GM19023 (cell line): Measurements from ENCODE around the gene SKAP1.

ENCODE experiments used
- ATAC-seq: cut with Tn5 transposase; IDR thresholded peaks from one replicate; pipeline ENCODE4 v1.9.1; 2021; ENCODE audit warnings: mild to moderate bottlenecking, moderate library complexity; ENCODE audit not compliant: unreplicated experiment

Gene SKAP1

GRCh38 chr17:48429638-48430586 is at the start of gene SKAP1:
Gene SKAP1 (minus strand): TSS chr17:48430214.
- ATAC-seq: peak; percentile 75

- no peak for ATAC-seq
Measured at GRCh38 chr17:48479014-48479402, 49.0 kb upstream of the SKAP1 start.

DNA sequence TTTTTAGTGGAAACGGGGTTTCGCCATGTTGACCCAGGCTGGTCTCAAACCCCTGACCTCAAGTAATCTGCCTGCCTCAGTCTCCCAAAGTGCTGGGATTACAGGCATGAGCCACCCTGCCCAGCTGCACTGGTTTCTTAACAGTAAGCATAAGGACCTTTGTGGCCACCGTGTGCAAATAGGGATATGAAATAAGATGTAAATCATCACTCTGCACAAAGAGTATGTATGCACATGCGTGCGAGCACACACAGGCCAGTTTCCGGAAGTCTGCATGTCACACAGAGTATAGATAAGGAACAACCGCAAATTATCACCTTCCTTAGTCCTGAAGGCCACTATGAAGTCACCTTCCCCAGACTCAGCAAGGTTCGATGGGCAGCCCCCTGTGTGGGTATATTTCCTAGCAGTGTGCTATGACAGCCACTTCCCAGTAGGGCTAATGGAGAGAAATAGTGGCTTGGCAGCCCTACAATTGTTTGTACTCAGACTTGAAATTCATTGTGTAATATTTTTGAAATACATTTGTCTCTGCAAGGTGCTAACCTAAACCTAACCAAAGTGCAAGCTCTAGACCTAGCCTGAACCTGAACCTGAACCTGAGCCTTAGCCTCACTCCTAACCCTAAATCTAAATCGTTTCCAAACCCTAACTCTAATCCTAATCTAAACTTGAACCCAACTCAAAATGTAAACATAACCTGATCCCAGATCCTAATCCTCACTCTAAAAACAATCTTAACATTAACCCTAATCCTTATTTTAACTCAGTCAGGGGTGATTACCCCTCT is 48.4 kb upstream of the SKAP1 start:
- peak; percentile 90 for ATAC-seq

- ATAC-seq: no peak
Measured at GRCh38 chr17:48477221-48477620, 47.2 kb upstream of the SKAP1 start.

GRCh38 chr17:48472411-48473281 is 42.6 kb upstream of the SKAP1 start:
- no peak for ATAC-seq

GRCh38 chr17:48471817-48472410 is 41.9 kb upstream of the SKAP1 start:
- ATAC-seq: no peak

- no peak for ATAC-seq
Measured at GRCh38 chr17:48470388-48471034, 40.5 kb upstream of the SKAP1 start.

DNA sequence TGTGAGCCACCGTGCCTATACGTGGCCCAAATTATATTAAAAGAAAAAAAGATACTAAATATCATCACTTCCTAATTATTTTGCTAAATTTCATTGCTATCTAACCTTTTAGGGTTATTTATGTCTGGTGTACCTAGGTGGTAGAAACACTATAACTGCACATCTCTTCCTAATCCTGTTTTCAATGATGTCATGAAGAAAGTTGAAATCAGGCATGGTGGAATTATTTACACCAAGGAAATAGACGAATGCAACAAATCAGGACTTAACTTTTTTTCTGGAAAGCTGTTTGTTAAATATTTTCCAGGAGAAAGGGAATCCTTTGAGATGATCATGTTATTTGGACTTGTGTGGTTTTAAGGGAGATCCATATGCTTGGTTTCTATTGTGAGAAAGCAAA is 39.2 kb upstream of the SKAP1 start:
- ATAC-seq: no peak

DNA sequence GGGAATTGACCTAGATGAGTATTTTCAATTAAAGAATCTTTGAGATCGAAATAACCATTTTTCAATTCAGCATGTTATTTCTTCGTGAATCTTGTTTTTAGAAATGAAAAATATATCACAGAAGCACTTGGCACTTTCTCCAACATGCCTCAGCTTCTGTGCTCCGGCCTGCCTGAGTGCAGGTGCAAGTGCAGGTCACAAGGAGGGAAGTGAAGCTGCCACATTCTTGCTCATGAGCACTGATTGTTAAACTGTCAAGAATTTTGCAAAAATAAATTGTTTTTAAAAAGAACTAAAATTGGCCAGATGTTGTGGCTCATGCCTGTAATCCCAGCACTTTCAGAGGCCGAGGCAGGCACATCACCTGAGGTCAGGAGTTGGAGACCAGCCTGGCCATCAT is 38.3 kb upstream of the SKAP1 start:
- no peak for ATAC-seq

- no peak for ATAC-seq
Measured at GRCh38 chr17:48465884-48466283, 35.9 kb upstream of the SKAP1 start.

DNA sequence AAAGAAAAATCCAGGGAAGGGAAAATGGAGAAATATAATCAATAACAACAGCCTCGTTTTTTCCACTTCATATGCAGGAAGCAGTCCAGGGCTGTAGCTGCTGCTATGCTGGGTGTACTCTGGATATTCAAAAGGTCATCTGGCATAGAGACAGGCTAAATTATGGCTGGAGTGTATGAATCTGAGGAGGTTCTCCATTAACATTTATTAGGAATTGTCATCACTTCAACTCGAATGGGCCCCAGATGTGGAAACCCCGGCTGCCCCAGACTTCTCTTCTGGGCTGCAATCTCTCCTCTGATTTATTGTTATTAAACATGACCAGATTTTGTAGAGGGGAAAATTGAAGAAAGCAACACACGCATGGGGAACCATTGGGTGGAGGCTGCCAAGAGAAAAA is 33.5 kb upstream of the SKAP1 start:
- ATAC-seq: no peak

DNA sequence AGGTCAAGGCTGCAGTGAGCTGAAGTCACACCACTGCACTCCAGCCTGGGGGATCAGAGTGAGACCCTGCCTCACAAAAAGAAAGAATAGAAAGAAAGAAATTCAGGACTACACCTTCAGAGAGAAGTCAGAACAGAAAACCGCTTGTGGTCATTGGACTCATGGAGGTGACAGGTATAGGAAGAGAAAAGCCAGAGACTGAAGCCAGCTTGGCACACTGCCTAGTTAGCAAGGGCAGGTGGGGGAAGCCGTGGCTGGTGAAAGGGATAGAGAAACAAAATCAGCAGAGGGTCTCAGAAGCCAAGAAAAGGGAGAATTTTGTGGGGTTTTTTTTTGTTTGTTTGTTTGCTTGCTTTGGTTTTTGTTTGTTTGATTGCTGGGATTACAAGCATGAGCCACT is 32.9 kb upstream of the SKAP1 start:
- ATAC-seq: no peak

GRCh38 chr17:48460052-48460451 is 30.0 kb upstream of the SKAP1 start:
- ATAC-seq: no peak

DNA sequence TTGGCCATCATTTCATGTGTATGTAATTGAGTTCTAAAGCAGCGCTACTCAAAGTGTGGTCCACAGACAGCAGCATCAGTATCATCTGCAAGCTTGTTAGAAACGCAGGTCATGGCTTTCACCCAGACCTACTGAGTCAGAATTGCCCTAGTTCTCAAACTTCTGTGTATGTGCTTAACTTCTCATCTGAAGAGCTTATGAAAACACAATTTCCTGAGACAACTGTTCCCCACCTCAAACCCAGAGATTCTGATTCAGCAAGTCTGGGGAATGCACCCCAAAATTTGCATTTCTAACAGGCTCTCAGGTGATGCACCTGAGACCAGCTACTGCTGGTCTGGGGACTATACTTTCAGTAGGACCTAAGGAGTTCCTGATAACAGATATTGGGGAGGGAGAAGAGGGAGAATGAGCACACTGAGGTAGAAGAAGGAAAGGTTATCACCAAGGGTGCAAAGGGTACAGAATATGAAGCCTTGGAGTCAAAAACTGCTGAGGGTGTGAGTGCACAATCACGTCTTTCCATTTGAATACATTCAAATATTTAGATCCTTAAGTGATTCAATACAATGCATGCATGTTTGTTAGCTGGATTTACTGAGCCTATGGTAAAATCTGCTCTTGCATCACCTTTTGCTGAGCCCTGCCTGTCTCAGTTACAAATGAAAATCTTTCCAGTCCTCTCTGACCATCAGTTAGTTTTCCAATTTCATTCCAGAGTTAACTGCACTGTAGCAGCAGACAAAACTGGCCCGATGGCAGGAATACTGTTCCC is 29.2 kb upstream of the SKAP1 start:
- no peak for ATAC-seq

GRCh38 chr17:48457080-48457836 is 27.2 kb upstream of the SKAP1 start:
- no peak for ATAC-seq

DNA sequence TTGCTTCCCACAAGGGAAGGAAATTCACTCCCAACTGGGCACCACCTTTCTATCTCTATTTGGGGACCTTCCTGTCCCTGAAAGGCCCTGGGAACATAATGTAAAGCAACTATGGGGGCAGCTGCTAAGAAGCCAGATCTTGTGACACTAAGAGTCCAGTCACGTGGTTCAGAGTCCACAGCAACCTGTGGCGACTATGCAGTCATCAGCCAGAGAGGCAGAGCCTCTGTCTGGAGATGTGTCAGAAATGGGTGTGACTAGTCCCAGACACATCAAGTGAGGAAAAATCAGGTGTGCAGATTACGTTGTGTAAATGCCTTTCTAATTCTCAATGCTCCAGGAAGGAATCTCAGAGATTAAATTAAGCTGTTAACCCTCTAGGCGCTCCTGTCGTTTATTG is 26.6 kb upstream of the SKAP1 start:
- ATAC-seq: no peak

DNA sequence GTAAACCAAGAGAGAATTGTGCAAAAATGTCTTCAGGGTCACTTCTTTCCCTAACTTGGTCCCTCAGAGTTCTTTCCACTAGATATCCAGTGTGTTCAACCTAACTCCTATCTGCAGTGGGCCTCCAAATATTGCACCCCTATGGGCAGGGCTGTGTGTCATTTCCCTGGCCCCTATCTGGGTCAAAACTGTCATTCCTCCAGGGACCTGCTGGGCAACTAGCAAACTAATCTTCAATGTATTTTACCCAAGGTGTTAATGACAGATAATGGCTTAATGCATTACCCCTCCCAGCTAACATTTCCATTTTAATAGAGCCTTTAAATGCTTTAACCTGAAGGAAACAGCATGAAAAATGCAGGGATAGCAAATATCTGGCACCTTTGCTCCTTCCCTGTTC is 25.8 kb upstream of the SKAP1 start:
- no peak for ATAC-seq

- ATAC-seq: no peak
Measured at GRCh38 chr17:48453447-48453846, 23.4 kb upstream of the SKAP1 start.

- no peak for ATAC-seq
Measured at GRCh38 chr17:48451489-48451888, 21.5 kb upstream of the SKAP1 start.
